ENCODE data around the gene ZFYVE16. TPM values are rescaled to one million over a fixed set of nuclear protein-coding genes. Genes with fewer than 3 reads are reported as not detected.

Gene ZFYVE16
- total and polyA plus RNA-seq, 2 donors: 15.6 to 141 TPM

Small RNA genes within 50 kb of the gene (small RNA-seq; reads per million reads assigned to genes)
- 0.21 reads per million for gene RNU6-211P

Other genes starting within 250 kb of the ZFYVE16 start
- 48.7 TPM for gene SERINC5, start 152.0 kb upstream of the ZFYVE16 start, total RNA-seq
- 7.2 TPM for gene SERINC5, start 152.0 kb upstream of the ZFYVE16 start, polyA plus RNA-seq
- gene SPZ1, start 88.1 kb upstream of the ZFYVE16 start, total RNA-seq: not detected
- not detected for gene SPZ1, start 88.1 kb upstream of the ZFYVE16 start, polyA plus RNA-seq
- 17.7 TPM for gene FAM151B, start 80.0 kb downstream of the ZFYVE16 start, total RNA-seq
- 0.62 TPM for gene FAM151B, start 80.0 kb downstream of the ZFYVE16 start, polyA plus RNA-seq
- gene ANKRD34B, start 162.2 kb downstream of the ZFYVE16 start, total RNA-seq: not detected
- gene ANKRD34B, start 162.2 kb downstream of the ZFYVE16 start, polyA plus RNA-seq: not detected
- 33.8 TPM for gene MSH3, start 246.6 kb downstream of the ZFYVE16 start, total RNA-seq
- 5.5 TPM for gene MSH3, start 246.6 kb downstream of the ZFYVE16 start, polyA plus RNA-seq
- gene DHFR, start 246.9 kb downstream of the ZFYVE16 start, total RNA-seq: 30.5 TPM
- gene DHFR, start 246.9 kb downstream of the ZFYVE16 start, polyA plus RNA-seq: 11.3 TPM